A549 treated with dexamethasone at 1 μM for 4 hours (cell line): ENCODE data around the gene TUBA3C. TPM values are rescaled to one million over a fixed set of nuclear protein-coding genes. Genes with fewer than 3 reads are reported as not detected.

ENCODE experiments used
- total RNA-seq: library from RNA; stranded (reverse); fragments of 200-300 nt; extraction: Qiagen RNA extraction; gene quantifications from 5 replicates; pipeline ENCODE4 v1.2.3, GENCODE V29; 2022

TUBA3C gene
- 0.06 to 0.12 TPM (median 0.07 TPM) in 3 of 5 replicates, not detected in the others for total RNA-seq

DNA sequence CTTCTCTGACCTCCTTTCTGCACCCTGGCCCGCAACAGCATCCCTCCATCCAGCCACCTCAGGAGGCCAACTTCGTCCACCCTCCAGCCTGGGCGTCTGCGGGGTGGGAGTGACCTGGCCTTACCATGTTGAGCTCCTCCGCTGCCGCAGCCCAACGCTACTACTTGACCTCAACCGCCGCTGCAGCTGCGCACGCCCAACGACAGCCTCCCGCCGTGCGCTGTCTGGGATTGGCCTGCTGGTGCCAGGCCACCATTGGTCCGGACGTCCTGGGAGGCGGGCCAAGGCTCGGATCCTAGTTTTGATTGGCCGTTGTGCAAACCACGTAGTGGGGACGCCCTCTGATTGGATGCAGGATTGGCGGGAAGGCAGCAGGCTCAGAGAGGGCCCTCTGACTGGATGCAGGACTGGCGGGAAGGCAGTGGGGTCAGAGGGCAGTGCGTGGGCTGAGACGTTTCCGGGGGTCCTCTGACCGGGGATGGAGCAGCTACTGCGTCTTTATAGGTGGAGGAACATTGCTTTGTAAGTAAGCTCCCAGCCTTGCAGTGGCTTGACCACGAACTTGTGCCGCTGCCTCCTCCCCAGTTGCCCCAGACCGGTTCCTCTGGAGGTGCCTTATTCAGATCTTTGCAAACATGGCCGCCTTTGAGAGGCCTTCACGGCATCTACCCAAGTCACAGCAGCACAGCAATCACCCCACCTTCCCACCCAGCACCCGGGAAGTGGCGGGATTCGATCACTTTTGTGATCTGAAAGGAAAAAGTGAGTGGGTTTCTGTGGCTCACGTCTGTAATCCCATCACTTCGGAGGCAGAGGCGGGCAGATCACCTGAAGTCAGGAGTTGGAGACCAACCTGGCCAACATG, at the start of gene TUBA3C:
Gene TUBA3C, minus strand, starts transcription at position 204 of the 865 bp plus-strand sequence. Its CDS starts 77 bp downstream, at position 127.

